ENCODE measurements around the gene GATAD2A. TPM values are rescaled to one million over a fixed set of nuclear protein-coding genes. Genes with fewer than 3 reads are reported as not detected.

GATAD2A gene
- total and polyA plus RNA-seq, 2 of the 8 experiments (the other 6 are each of a cell fraction or from before 2014, with no cell fraction given) = 38.4 to 205 TPM

- H3K36me3 ChIP-seq (ENCODE audit: control insufficient read depth in 2 of 4, insufficient read depth in 4 of 4, low read length in 3 of 4) = no peaks in the 10 kb centered on the region
- no peak overlapping the region for H3K4me3 ChIP-seq (ENCODE audit: extremely low read depth in 1 of 4, insufficient read depth in 2 of 4, low read depth in 3 of 4, low read length in 4 of 4)
- no peaks in the 10 kb centered on the region for H4K20me1 ChIP-seq (replicated peaks in 1 of 2; ENCODE audit: control insufficient read depth in 1 of 2, insufficient read depth in 2 of 2, low read length in 2 of 2)
- no peak overlapping the region for H3K27ac ChIP-seq (ENCODE audit: low read depth, low read length)
- no peak overlapping the region for H3K9ac ChIP-seq (replicated peaks in 1 of 4; ENCODE audit: extremely low read depth in 1 of 4, low read depth in 3 of 4, low read length in 3 of 4)
- H3K4me2 ChIP-seq (ENCODE audit: insufficient read depth in 1 of 2, low read depth in 2 of 2, low read length in 2 of 2) = no peak overlapping the region
- no peaks in the 10 kb centered on the region; a peak in 1 of 7 replicates for H3K27me3 ChIP-seq (replicated peaks in 1 of 4; ENCODE audit: control insufficient read depth in 3 of 4, extremely low read depth in 1 of 4, insufficient read depth in 3 of 4, low read length in 3 of 4)
- no peak overlapping the region for H2AFZ ChIP-seq (ENCODE audit: low read length)
- H2BK12ac ChIP-seq (ENCODE audit: low read depth, low read length) = 0 out of 2 replicates have a peak overlapping the region, but pooled peaks have one; percentile 27
- H2BK15ac ChIP-seq (ENCODE audit: low read length) = 0 out of 2 replicates have a peak overlapping the region, but pooled peaks have one; percentile 18
- no peak overlapping the region for H4K5ac ChIP-seq (ENCODE audit: insufficient read length, low read depth, low read length)
- no peaks in the 10 kb centered on the region for H3K79me2 ChIP-seq (ENCODE audit: control insufficient read depth in 1 of 2, insufficient read depth in 2 of 2, low read length in 2 of 2)
- no peaks in the 10 kb centered on the region; a peak in 3 of 7 replicates for H3K4me1 ChIP-seq (replicated peaks in 1 of 4; ENCODE audit: control insufficient read depth in 3 of 4, insufficient read depth in 4 of 4, low read length in 3 of 4)
- no peaks in the 10 kb centered on the region for H3K9me3 ChIP-seq (ENCODE audit: insufficient read depth in 2 of 2, low read depth in 1 of 2, low read length in 1 of 2)
- no peak overlapping the region for H2BK20ac ChIP-seq (ENCODE audit: low read length)
- H2AK5ac ChIP-seq (ENCODE audit: low read depth, low read length) = no peak overlapping the region
- H3K4ac ChIP-seq (replicated peaks; ENCODE audit: insufficient read length, low read depth, low read length) = no peak overlapping the region
- no peak overlapping the region for H3K18ac ChIP-seq (ENCODE audit: extremely low read depth, low read length)
- H2BK120ac ChIP-seq (replicated peaks; ENCODE audit: low read depth, low read length) = no peak overlapping the region
- WGBS, 2 experiments (ENCODE audit: extremely low coverage in 1 of 2, insufficient coverage in 1 of 2, insufficient read length in 1 of 2, insufficient replicate concordance in 2 of 2, low coverage in 1 of 2, low lambda C conversion rate in 2 of 2, missing lambda C conversion rate in 1 of 2) = 93% methylated on average over 10 of the region's 10 CpGs; no CpG with 5 or more reads in 1 of the 2 experiments
- H3K56ac ChIP-seq (replicated peaks; ENCODE audit: insufficient read length, low read depth, low read length) = no peak overlapping the region
- no peak overlapping the region for H4K91ac ChIP-seq (replicated peaks; ENCODE audit: insufficient read length, low read length)
- CTCF ChIA-PET (ENCODE audit: partially characterized antibody) = interaction anchor here (0.7 to 15.7 kb wide), 13 partner anchors 8 to 144 kb away, joined by 3 to 223 read pairs (median 12); partner anchors contain the start of genes CILP2, GMIP and YJEFN3
- no peaks in the 10 kb centered on the region for H3K23me2 ChIP-seq (ENCODE audit: low read depth, low read length)
- 0 out of 2 replicates have a peak, but pooled peaks cover 2% of the 10 kb centered on the region for H3K79me1 ChIP-seq (ENCODE audit: low read depth, low read length)
- no peak overlapping the region for H2BK5ac ChIP-seq (ENCODE audit: low read depth, low read length)
- POLR2A ChIA-PET (ENCODE audit: partially characterized antibody) = interaction anchor here (0.6 to 2.2 kb wide), 11 partner anchors 9 to 224 kb away, joined by 3 to 11 read pairs (median 4); partner anchors contain the start of genes YJEFN3 and ZNF14
- no peak overlapping the region for H3K23ac ChIP-seq (ENCODE audit: insufficient read length)
- peak overlapping the region; percentile 43; the same call in 1 of the 2 replicates for H4K8ac ChIP-seq (ENCODE audit: extremely low read depth, insufficient read depth, low read length)
- FAIRE-seq = no peak
- no peak for DNase-seq (ENCODE audit: low read depth in 1 of 2, low spot score in 2 of 2)
- no peak overlapping the region for H3K14ac ChIP-seq (ENCODE audit: insufficient read length)
- TF ChIP-seq KDM1A (IDR thresholded peaks at IDR 0.05; ENCODE audit: borderline replicate concordance, low read length) (peak; percentile 83; the same call in 1 of the 2 replicates), SAP30 (IDR thresholded peaks at IDR 0.05; ENCODE audit: insufficient read depth, insufficient replicate concordance, low read length) (no peak), HDAC6 (IDR thresholded peaks at IDR 0.05; ENCODE audit: low read depth, low read length) (no peak)
Measured at GRCh38 chr19:19550972-19551852, 145.7 kb downstream of the GATAD2A start.

All from H1 (cell line).